Fibroblast of skin of abdomen (primary cell): ENCODE results near the gene HSCB. TPM values are rescaled to one million over a fixed set of nuclear protein-coding genes. Genes with fewer than 3 reads are reported as not detected.
A peak's percentile ranks its signal among the peaks of the same experiment; 100 is the strongest.
"Not testable (repeated sequence)": the region's sequence is repeated elsewhere in the genome, so short reads cannot be mapped to it uniquely, and the experiment has no call there.

Experiments used
- DNase-seq: peaks from one replicate; pipeline ENCODE4 v3.0.0-alpha.2; 2013
- polyA plus RNA-seq, 2 experiments: library from polyadenylated mRNA; unstranded; fragments of 120-200 nt; gene quantifications; one replicate each; pipeline ENCODE4 v1.2.1, GENCODE V29; 2013; ENCODE audit not compliant: insufficient read length in 2 of 2

The HSCB gene
- polyA plus RNA-seq (2013, experiment 1 of 2; ENCODE audit: insufficient read length): 18.1 TPM
- polyA plus RNA-seq (2013, experiment 2 of 2; ENCODE audit: insufficient read length): 16.2 TPM

GRCh38 chr22:28741785-28742561 lies at the start of gene HSCB, which contains the start of gene CHEK2:
TSS of gene HSCB (plus strand) at chr22:28742039. CDS start at chr22:28742096, 57 bp downstream.
TSS of gene CHEK2 (minus strand) at chr22:28741820. CDS start at chr22:28734721, 7,099 bp downstream.
- DNase-seq: peak; percentile 99

DNA sequence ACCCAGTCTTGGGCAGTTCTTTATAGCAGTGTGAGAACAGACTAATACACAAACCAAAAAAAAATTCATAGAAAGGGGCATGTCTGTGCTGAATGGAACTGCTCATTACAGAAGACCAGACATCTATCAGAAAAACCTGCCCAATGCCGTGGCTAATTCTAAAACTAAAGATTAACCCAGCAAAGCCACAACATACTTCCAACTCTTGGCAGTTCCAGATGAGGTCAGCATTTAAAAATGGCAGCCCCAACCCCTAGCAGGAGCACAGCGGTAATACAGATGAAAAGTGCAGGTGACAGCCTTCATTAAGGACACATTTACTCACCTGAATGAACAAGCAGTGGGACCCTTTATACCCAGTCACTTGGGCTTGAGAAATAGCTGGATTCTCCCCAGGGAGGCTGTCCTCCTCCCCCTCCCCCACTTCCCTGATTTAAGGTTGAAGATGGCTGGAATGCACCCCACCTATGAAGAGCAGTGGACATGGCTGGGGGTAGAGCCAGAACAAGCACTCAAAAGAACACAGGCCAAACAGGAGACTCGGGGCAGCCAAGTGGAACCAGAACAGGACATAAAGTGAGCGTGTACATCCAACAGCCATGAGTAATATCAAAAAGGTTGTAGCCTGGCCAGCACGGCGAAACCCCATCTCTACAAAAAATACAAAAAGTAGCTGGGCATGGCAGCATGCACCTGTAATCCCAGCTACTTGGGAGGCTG lies 48.6 kb upstream of the HSCB start:
- not testable (repeated sequence) for DNase-seq

- DNase-seq: no peak
Observed at GRCh38 chr22:28702891-28703290, 38.9 kb upstream of the HSCB start.

GRCh38 chr22:28703436-28703835 lies 38.4 kb upstream of the HSCB start:
- DNase-seq: peak; percentile 16

GRCh38 chr22:28706845-28707244 lies 35.0 kb upstream of the HSCB start:
- no peak for DNase-seq

DNA sequence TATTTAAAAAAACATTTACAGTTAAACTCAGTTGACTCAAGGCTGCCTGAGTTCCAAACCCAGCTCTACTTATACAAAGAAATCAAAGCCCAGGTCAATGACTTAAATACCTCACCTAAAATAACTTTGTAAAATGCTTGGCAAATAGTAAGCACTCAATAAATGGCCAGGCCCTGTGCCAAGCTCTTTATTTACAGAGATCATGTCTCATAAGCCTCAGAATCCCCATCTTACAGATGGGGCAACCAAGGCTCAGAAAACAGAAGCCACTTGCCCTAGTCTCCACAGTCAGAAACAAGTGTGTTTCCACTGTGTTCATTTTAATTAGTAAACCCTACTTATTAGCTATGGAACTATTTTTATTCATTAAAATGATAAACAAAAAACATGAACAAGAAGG lies 31.7 kb upstream of the HSCB start:
- DNase-seq: no peak

DNA sequence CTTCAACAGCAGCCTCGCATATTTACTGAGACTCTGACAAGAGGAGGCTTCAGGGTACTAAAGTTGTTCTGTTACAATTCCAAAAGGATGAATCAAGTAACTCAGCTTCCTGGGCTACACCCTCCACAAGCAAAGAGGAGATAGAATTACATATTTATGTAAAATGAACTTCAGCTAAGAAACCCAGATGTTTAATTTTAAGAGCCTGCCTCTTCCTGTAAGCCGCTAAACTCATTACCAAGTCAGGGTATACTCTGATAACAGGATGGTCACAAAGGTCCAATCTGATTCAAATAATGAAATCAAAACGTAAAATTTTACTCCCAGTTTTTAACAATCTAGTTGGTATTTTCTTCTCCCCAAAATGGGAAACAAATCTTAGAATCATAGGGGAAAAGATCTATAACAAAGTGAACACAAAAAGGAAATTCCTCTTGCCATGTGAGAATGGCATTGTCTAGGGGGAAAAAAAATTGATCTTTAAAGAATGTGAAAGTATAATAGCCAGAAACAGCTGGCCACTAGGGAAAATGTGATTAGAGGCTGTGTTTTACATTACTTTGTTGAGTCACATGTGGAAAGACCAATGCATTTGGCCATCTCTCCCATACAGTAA lies 31.2 kb upstream of the HSCB start:
- peak; percentile 85 for DNase-seq

- DNase-seq: no peak
Observed at GRCh38 chr22:28711341-28711740, 30.5 kb upstream of the HSCB start.

GRCh38 chr22:28711820-28712777 lies 29.7 kb upstream of the HSCB start:
- DNase-seq: peak; percentile 96

DNA sequence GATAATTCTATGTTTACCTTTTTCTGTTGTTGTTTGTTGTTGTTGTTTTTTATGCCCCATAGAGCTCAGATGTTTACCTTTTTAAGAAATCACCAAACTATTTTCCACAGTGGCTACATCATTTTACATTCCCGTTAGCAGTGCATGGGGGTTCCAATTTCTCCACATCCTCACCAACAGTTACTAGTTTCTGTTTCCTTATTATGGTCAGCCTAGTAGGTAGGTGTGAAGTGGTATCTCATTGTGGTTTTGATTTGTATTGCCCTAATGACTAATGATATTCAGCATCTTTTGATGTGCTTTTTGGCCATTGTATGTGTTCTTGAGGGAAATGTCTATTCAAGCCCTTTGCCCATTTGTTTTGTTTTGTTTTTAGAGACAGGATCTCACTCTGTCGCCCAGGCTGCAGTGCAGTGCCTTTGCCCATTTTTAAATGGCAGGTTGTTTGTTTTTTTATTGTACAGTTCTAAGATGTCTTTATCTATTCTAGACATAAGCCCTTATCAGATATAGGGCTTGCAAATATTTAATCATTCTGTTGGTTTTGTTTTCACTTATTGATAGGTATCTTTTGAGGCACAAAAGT lies 27.7 kb upstream of the HSCB start:
- no peak for DNase-seq

GRCh38 chr22:28715611-28716010 lies 26.2 kb upstream of the HSCB start:
- peak; percentile 5 for DNase-seq

DNA sequence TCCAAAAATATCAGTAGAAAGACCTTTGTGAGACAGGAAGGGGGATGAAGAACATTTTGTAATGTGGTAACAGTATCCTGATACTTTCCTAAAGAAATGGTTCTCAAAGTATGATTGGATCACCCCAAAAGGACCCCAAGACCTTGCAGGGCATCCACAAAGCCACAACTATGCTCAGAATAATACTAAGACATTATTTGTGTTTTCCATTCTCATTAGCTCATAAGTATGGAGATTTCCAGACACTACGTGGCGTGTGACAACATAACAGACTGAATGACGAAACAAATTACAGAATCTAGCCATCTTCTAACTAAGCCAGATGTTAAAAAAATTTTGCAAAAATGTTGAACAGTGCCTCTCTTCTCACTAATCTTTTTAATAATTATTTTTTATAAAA lies 25.2 kb upstream of the HSCB start:
- peak; percentile 45 for DNase-seq

DNA sequence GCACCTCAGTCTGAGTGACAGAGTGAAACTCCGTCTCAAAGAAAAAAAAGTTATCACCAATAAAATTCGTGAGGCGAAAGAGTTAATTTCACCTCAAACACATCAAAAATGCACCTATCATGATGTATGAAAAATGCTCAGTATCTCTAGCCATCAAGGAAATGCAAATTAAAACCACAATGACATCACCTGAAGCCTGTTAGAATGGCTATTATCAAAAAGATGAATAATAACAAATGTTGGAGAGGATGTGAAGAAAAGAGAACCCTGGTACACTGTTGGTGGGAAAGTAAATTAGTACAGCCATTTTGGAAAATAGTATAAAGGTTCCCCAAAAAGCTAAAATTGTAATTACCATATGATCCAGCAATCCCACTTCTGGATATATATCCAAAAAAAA lies 23.8 kb upstream of the HSCB start:
- no peak for DNase-seq

DNA sequence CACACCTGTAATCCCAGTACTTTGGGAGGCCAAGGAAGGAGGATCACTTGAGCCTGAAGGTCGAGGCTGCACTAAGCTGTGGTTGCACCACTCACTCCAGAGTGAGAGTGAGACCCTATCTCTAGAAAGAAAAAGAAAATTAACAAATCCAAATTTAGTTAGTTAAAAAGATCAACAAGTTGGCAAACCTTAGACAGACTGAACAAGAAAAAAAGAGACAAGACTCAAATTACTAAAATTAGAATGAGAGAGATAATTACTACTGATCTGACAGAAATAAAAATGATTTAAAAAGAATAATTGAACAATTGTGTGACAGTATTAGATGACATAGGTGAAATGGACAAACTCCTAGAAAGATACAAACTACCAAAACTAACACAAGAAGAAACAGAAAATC lies 13.8 kb upstream of the HSCB start:
- no peak for DNase-seq

DNA sequence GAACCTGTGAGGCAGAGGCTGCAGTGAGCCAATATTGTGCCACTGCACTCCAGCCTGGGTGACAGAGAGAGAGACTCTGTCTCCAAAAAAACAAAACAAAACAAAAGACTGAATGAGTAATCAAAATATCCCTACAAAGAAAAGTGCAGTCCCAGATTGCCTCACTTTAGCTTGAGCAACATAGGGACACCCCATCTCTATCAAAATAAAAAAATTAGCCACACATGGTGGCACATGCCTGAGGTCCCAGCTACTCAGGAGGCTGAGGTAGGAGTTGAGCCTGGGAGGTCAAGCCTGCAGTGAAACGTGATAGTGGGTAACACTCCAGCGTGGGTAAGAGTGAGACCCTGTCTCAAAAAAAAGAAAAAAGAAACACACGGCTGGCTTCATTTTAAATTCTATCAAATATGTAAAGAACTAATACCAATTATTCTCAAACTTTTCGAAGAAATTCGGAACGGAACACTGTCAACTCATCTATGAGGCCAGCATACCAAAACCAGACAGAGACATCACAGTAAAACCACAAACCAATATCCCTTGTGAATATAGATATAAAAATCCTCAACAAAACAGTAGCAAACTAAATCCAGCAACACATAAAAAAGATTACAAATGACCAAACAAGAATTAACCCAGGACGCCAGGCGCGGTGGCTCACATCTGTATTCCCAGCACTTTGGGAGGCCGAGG lies 13.1 kb upstream of the HSCB start:
- DNase-seq: no peak

- DNase-seq: no peak
Observed at GRCh38 chr22:28730179-28730578, 11.7 kb upstream of the HSCB start.

- no peak for DNase-seq
Observed at GRCh38 chr22:28734393-28734792, 7.4 kb upstream of the HSCB start.

DNA sequence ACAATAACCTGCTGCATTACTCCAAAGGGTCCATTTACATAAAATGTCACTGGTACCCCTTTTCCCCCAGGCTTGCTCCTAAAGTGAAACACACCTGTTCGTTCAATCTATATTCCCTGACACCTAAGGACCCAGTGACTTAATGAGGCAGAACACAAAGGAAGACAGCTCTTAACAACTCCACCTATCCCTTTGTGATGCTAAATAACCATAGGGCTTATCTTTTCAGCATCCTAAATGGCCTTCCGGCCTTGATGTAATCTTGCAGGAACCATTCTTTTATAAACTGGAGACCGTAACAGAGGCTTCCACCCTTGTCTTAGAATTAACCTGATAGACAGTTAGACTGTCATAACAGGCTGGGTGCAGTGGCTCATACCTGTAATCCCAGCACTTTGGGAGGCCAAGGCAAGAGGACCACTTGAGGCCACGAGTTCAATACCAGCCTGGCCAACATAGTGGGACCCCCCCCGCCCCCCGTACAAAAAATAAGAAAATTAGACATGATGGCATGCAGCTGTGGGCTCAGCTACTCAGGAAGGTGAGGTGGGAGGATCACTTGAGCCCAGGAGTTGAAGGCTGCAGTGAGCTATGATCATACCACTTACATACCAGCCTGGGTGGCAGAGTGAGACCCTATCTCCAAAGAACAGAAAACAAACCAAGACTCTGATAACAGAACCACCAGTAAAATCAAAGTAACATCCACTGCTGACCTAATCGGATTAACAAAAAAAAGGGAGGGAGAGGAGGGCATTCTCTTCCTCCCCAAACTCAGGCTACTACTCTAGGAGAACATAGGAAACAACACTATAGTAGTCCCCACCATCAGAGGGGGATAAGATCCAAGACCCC lies 5.3 kb upstream of the HSCB start:
- DNase-seq: no peak

DNA sequence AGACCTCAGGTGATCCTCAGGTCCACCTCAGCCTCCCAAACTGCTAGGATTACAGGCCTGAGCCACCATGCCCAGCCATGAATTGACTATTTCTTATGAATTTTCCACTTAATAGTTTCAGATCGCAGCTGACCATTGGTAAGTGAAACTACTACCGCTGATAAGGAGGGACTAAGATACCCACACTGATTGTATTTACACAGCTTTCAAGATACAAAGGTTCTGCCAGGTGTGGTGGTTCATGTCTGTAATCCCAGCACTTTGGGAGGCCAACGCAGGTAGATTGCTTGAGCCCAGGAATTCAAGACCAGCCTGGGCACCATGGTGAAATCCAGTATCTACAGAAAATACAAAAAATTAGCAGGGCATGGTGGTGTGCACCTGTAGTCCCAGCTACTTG lies 4.1 kb upstream of the HSCB start:
- no peak for DNase-seq

DNA sequence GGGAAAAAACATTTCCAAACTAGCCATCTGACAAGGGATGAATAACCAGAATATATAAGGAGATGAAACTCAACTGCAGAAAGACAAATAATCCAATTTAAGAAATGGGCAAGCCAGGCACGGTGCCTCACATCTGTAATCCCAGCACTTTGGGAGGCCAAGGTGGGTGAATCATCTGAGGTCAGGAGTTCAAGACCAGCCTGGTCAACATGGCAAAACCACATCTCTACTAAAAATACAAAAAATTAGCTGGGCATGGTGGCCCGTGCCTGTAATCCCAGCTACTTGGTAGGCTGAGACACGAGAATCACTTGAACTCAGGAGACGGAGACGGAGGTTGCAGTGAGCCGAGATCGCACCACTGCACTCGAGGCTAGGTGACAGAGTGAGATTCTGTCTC lies 3.0 kb upstream of the HSCB start:
- DNase-seq: not testable (repeated sequence)
